Gastrocnemius medialis (tissue), 4 donors: ENCODE results near the gene OR7A10. TPM values are rescaled to one million over a fixed set of nuclear protein-coding genes. Genes with fewer than 3 reads are reported as not detected.

Source experiments
- ATAC-seq, 2 donors: fragments of 150-250 bp; one replicate each; pipeline ENCODE4 v1.9.1; 2016
- DNase-seq, 2 donors: peaks; one replicate each; pipeline ENCODE4 v3.0.0-alpha.2; 2019
- H3K27ac ChIP-seq, 4 donors: fragments of 200-600 bp; sonication (generic); 1 replicate in 1 of 4; 2 replicates in 3 of 4; pipeline ENCODE4 v1.5.1; 2016 to 2018; ENCODE audit warnings: mild to moderate bottlenecking in 2 of 4, moderate library complexity in 1 of 4
- H3K27me3 ChIP-seq, 3 donors: fragments of 200-600 bp; sonication (generic) in 2 of 3; 1 replicate in 1 of 3; 2 replicates in 2 of 3; pipeline versions ENCODE4 v1.5.1 to v1.6.0; 2016 to 2019; ENCODE audit warnings: mild to moderate bottlenecking in 1 of 3, moderate library complexity in 1 of 3
- H3K36me3 ChIP-seq, 2 donors: fragments of 200-600 bp; sonication (generic) in 1 of 2; one replicate each; pipeline ENCODE4 v1.5.1; 2017 to 2018
- H3K4me1 ChIP-seq, 2 donors: fragments of 200-600 bp; sonication (generic) in 1 of 2; one replicate each; pipeline ENCODE4 v1.5.1; 2016 to 2017; ENCODE audit warnings: mild to moderate bottlenecking in 2 of 2
- H3K4me3 ChIP-seq, 4 donors: fragments of 200-600 bp; sonication (generic) in 3 of 4; 1 replicate in 1 of 4; 2 replicates in 3 of 4; pipeline ENCODE4 v1.5.1; 2016 to 2019; ENCODE audit warnings: mild to moderate bottlenecking in 2 of 4
- H3K9me3 ChIP-seq, 3 donors: fragments of 200-600 bp; sonication (generic) in 2 of 3; 1 replicate in 1 of 3; 2 replicates in 2 of 3; pipeline ENCODE4 v1.5.1; 2016 to 2019
- POLR2A ChIP-seq, 2 donors: fragments of 450-650 bp; IDR thresholded peaks; one replicate each; pipeline ENCODE4 v1.6.1; 2017; ENCODE audit warnings: antibody characterized with exemption in 2 of 2, mild to moderate bottlenecking in 2 of 2, moderate library complexity in 2 of 2
- in situ Hi-C, 4 donors: fragments of 200-750 bp; cut with MboI; loops; one replicate each; pipeline versions ENCODE4 v1.15.0 to v1.8.0; 2017; ENCODE audit warnings: low sequenced_read_pairs in 4 of 4
- intact Hi-C: fragments of 100-400 bp; cut with DNase I; formaldehyde crosslinking; loops from one replicate; pipeline ENCODE4 v1.15.1; 2023; ENCODE audit warnings: low total_unique reads
- total RNA-seq, 4 donors: library from RNA; depleted of rRNA; stranded (reverse); fragments of >200 nt; gene quantifications; one replicate each; pipeline versions ENCODE4 v1.1.0 to v1.2.3, GENCODE V29; 2016
- TF ChIP-seq, protein P1 (sequence below), 5 experiments: fragments of 450-650 bp in 3 of 5; fragments of 200-600 bp in 2 of 5; sonication (generic) in 2 of 5; IDR thresholded peaks in 4 of 5; conservative IDR thresholded peaks in 1 of 5; 1 replicate in 4 of 5; 2 replicates in 1 of 5; pipeline ENCODE4 v1.5.1; 2016 to 2019; ENCODE audit warnings: antibody characterized with exemption in 5 of 5, mild to moderate bottlenecking in 3 of 5, moderate library complexity in 3 of 5

Gene OR7A10
- total RNA-seq, 4 donors from 2014 or later: not detected

DNA sequence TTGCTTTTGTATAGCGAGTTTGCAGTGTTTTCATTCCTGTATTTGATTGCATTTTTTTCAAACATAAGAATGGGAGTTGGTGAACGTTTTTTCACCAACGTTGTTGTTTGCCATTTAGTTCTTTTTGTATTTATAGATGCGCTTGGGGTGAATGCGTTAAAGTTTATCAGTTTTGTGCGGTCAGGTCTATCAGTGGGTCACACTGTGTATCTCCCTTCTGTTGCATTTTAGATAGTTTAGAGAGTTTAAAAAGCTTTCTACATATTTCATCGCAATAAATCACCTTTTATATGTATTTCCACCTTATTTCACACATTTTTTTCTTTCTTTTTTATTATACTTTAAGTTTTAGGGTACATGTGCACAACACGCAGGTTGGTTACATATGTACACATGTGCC lies 30.1 kb downstream of the OR7A10 start:
- Histone ChIP-seq H3K4me1 (no peaks in the 10 kb centered on the region), H3K4me3 (no peak overlapping the region), H3K9me3 (no peaks in the 10 kb centered on the region), H3K27ac (no peak overlapping the region), H3K27me3 (no peaks in the 10 kb centered on the region), H3K36me3 (no peaks in the 10 kb centered on the region)
- ATAC-seq (no peak), DNase-seq (no peak)
- TF ChIP-seq POLR2A (IDR thresholded peaks at IDR 0.05): no peak
- TF ChIP-seq, protein P1, sequence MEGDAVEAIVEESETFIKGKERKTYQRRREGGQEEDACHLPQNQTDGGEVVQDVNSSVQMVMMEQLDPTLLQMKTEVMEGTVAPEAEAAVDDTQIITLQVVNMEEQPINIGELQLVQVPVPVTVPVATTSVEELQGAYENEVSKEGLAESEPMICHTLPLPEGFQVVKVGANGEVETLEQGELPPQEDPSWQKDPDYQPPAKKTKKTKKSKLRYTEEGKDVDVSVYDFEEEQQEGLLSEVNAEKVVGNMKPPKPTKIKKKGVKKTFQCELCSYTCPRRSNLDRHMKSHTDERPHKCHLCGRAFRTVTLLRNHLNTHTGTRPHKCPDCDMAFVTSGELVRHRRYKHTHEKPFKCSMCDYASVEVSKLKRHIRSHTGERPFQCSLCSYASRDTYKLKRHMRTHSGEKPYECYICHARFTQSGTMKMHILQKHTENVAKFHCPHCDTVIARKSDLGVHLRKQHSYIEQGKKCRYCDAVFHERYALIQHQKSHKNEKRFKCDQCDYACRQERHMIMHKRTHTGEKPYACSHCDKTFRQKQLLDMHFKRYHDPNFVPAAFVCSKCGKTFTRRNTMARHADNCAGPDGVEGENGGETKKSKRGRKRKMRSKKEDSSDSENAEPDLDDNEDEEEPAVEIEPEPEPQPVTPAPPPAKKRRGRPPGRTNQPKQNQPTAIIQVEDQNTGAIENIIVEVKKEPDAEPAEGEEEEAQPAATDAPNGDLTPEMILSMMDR (IDR thresholded peaks at IDR 0.05 in 4 of 5, conservative IDR thresholded peaks at IDR 0.05 in 1 of 5): no peak
- intact Hi-C loops (no loop called here), in situ Hi-C loops (no loop called here)

DNA sequence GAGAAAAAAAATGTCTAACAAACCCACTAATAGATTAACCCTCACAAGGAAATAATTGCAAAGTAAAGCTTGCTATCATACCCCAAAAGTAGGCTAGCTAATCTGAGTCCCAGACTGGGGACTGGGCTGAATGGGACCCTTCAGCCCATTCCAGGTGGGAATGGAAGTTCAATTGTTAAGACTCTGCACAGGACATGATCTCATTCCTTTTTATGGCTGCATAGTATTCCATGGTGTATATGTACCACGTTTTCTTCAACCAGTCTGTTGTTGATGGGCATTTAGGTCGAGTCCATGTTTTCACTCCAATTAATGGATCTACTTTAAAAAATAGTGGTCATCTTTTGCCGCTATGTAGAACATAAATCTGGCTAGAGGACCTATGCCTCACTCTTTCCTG lies 31.7 kb downstream of the OR7A10 start:
- H3K36me3 ChIP-seq: no peaks in the 10 kb centered on the region
- H3K4me1 ChIP-seq: no peaks in the 10 kb centered on the region
- no peak overlapping the region for H3K27ac ChIP-seq
- no peak for ATAC-seq
- TF ChIP-seq, protein P1 (IDR thresholded peaks at IDR 0.05 in 4 of 5, conservative IDR thresholded peaks at IDR 0.05 in 1 of 5): no peak
- TF ChIP-seq POLR2A (IDR thresholded peaks at IDR 0.05): no peak
- no peaks in the 10 kb centered on the region for H3K27me3 ChIP-seq
- no peaks in the 10 kb centered on the region for H3K9me3 ChIP-seq
- H3K4me3 ChIP-seq: no peak overlapping the region
- DNase-seq: no peak
- intact Hi-C loops (no loop called here), in situ Hi-C loops (no loop called here)

DNA sequence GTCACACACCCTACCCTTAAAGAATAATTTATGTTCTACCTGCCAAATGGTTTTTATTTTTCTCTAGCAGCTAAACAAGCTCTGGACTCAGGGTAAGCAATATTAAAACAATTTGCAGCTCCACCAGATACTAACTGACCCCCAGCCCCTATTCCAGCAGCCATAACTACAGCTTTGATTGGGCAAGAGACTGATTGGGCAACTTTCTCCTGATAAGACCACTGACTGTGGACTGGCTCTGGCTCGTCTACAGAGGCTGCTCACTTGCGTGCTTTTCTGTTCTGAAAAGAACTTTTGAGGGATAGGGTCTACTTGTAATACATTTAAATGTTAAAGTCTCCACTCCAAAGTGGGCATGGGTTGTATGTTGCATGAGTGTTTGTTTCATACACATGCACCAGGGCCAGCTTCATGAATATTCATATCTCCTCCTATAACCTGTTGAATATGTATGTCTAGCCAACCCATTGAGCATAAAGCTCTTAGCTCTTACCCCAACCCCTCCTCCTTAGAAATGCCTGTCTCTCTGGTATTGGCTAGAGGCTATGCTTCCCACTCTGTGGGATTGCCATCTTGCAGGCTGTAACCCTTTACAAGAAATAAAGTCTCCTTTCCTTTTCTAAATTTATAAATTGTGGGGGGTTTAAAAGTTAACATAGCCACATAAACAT lies 33.6 kb downstream of the OR7A10 start:
- no peaks in the 10 kb centered on the region for H3K36me3 ChIP-seq
- in situ Hi-C loops: no loop called here
- intact Hi-C loops: no loop called here
- H3K27ac ChIP-seq: no peak overlapping the region
- ATAC-seq (no peak), DNase-seq (no peak)
- no peak for TF ChIP-seq POLR2A (IDR thresholded peaks at IDR 0.05)
- TF ChIP-seq, protein P1 (IDR thresholded peaks at IDR 0.05 in 4 of 5, conservative IDR thresholded peaks at IDR 0.05 in 1 of 5): no peak
- no peaks in the 10 kb centered on the region for H3K27me3 ChIP-seq
- H3K4me3 ChIP-seq: no peak overlapping the region
- H3K9me3 ChIP-seq: no peaks in the 10 kb centered on the region
- H3K4me1 ChIP-seq: no peaks in the 10 kb centered on the region

DNA sequence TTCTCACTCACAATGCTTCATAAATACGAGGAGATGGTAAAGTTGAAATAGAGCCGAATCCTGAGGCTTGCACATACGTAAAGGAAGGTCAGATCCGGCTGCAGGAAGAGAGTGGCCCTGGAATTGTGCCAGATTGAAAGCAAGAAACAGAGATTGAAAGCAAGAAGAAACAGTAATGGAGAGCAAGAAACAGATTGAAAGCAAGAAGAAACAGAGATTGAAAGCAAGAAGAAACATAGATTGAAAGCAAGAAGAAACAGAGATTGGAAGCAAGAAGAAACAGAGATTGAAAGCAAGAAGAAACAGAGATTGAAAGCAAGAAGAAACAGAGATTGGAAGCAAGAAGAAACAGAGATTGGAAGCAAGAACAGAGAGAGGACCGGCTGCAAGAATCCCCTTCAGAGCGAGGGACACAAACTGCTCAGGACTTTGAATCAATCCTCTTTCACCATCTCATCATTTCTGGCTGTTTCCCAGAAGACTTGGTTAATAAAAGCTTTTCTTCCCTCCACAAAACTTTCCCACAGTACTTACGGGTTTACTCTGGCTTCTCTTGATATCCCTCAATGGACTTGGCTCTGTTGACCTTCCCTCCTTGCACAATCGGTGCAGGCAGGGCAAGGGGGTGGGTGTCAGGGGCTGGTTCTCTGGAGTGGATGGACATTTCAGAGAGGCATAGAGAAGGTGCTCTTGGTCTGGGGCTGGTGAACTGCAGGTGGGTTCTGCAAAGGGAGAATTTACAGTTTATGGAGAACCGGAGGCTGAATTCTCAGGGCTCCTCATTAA lies 39.3 kb downstream of the OR7A10 start:
- intact Hi-C loops (no loop called here), in situ Hi-C loops (no loop called here)
- no peaks in the 10 kb centered on the region for H3K4me1 ChIP-seq
- no peaks in the 10 kb centered on the region for H3K36me3 ChIP-seq
- DNase-seq (no peak), ATAC-seq (peak in 1 of 2 donors; percentile 63)
- H3K9me3 ChIP-seq: no peaks in the 10 kb centered on the region
- TF ChIP-seq, protein P1 (IDR thresholded peaks at IDR 0.05 in 4 of 5, conservative IDR thresholded peaks at IDR 0.05 in 1 of 5): no peak
- no peak for TF ChIP-seq POLR2A (IDR thresholded peaks at IDR 0.05)
- no peaks in the 10 kb centered on the region for H3K27me3 ChIP-seq
- no peak overlapping the region for H3K4me3 ChIP-seq
- peak overlapping the region in 1 of 4 donors; percentile 45 for H3K27ac ChIP-seq
